ENCODE results near the gene LMOD3. TPM values are rescaled to one million over a fixed set of nuclear protein-coding genes. Genes with fewer than 3 reads are reported as not detected.

LMOD3 gene
- total and polyA plus RNA-seq, 2 of the 8 experiments (the other 6 are each of a cell fraction or from before 2014, with no cell fraction given): not detected

- TF ChIP-seq SAP30 (IDR thresholded peaks at IDR 0.05; ENCODE audit: insufficient read depth, insufficient replicate concordance, low read length): no peak
- no peak for TF ChIP-seq GTF2F1 (IDR thresholded peaks at IDR 0.05; ENCODE audit: borderline replicate concordance, low read depth, low read length)
These were observed 8.3 kb upstream of the LMOD3 start (continued) for GRCh38 chr3:69130689-69131088.

All from H1 (cell line).